Type B pancreatic cell (in vitro differentiated cells): ENCODE results near the gene LCN6. TPM values are rescaled to one million over a fixed set of nuclear protein-coding genes. Genes with fewer than 3 reads are reported as not detected.
"Not testable (repeated sequence)": the region's sequence is repeated elsewhere in the genome, so short reads cannot be mapped to it uniquely, and the experiment has no call there.

Source experiments
- DNase-seq: peaks from one replicate; pipeline ENCODE4 v3.0.0; 2021; ENCODE audit warnings: mixed read lengths; ENCODE audit not compliant: unreplicated experiment; ENCODE audit errors: extremely low spot score
- H3K27ac Mint-ChIP-seq: 2 replicates; pipeline ENCODE4 v1.8.0; 2021; ENCODE audit warnings: mild to moderate bottlenecking, mixed read lengths
- H3K27me3 Mint-ChIP-seq: 2 replicates; pipeline ENCODE4 v1.8.0; 2021; ENCODE audit warnings: mixed read lengths
- H3K36me3 Mint-ChIP-seq: 2 replicates; pipeline ENCODE4 v1.8.0; 2021; ENCODE audit warnings: mixed read lengths
- H3K4me1 Mint-ChIP-seq: one replicate; pipeline ENCODE4 v1.8.0; 2021; ENCODE audit warnings: mixed read lengths; ENCODE audit not compliant: unreplicated experiment
- H3K4me3 Mint-ChIP-seq: 2 replicates; pipeline ENCODE4 v1.8.0; 2021; ENCODE audit warnings: mild to moderate bottlenecking, mixed read lengths
- H3K9me3 Mint-ChIP-seq: 2 replicates; pipeline ENCODE4 v1.8.0; 2021; ENCODE audit warnings: mixed read lengths
- long read RNA-seq: library from polyadenylated mRNA; unstranded; transcript quantifications from one replicate; pipeline ENCODE4 v2.0.0, GENCODE V29; 2020
- total RNA-seq: library from RNA; stranded (reverse); gene quantifications from 2 replicates; pipeline ENCODE4 v1.2.1, GENCODE V29; 2021; ENCODE audit warnings: low replicate concordance
- TF ChIP-seq, protein P1 (sequence below): fragments of 200-600 bp; sonication (generic); conservative IDR thresholded peaks from 2 replicates; pipeline ENCODE4 v1.5.0; 2021; ENCODE audit warnings: antibody characterized with exemption, mild to moderate bottlenecking

Gene LCN6, protein sequence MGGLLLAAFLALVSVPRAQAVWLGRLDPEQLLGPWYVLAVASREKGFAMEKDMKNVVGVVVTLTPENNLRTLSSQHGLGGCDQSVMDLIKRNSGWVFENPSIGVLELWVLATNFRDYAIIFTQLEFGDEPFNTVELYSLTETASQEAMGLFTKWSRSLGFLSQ
- not detected in 2 replicates for total RNA-seq
- long read RNA-seq = 0 reads

DNA sequence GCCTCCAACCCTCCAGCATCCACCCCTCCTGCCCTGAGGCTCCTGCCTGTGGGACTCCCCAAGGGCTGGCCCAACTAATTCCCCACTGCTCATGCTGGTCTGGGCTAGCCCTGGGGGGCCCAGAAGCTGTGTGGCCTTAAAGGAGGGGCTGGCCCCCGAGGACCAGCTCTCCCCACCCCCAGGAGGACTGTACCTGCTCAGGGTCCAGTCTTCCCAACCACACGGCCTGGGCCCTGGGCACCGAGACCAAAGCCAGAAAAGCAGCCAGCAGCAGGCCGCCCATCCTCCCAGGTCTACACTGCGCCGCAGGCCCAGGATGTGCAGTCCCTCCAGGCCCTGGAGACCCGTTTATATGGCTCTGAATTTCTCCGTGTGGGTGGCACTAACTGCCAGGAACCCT, at the start of gene LCN6:
Gene LCN6, minus strand, starts transcription at position 325 of the 400 bp plus-strand sequence. Its CDS starts 42 bp downstream, at position 283.
- Mint-ChIP-seq H3K27me3 (peaks cover 12% of the 10 kb centered on the region), H3K4me1 (no peaks in the 10 kb centered on the region), H3K9me3 (peaks cover 8% of the 10 kb centered on the region), H3K27ac (no peak within 1 kb of the TSS), H3K36me3 (no peaks in the 10 kb centered on the region), H3K4me3 (no peak within 1 kb of the TSS)
- TF ChIP-seq, protein P1, sequence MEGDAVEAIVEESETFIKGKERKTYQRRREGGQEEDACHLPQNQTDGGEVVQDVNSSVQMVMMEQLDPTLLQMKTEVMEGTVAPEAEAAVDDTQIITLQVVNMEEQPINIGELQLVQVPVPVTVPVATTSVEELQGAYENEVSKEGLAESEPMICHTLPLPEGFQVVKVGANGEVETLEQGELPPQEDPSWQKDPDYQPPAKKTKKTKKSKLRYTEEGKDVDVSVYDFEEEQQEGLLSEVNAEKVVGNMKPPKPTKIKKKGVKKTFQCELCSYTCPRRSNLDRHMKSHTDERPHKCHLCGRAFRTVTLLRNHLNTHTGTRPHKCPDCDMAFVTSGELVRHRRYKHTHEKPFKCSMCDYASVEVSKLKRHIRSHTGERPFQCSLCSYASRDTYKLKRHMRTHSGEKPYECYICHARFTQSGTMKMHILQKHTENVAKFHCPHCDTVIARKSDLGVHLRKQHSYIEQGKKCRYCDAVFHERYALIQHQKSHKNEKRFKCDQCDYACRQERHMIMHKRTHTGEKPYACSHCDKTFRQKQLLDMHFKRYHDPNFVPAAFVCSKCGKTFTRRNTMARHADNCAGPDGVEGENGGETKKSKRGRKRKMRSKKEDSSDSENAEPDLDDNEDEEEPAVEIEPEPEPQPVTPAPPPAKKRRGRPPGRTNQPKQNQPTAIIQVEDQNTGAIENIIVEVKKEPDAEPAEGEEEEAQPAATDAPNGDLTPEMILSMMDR = no peak
- DNase-seq = no peak

DNA sequence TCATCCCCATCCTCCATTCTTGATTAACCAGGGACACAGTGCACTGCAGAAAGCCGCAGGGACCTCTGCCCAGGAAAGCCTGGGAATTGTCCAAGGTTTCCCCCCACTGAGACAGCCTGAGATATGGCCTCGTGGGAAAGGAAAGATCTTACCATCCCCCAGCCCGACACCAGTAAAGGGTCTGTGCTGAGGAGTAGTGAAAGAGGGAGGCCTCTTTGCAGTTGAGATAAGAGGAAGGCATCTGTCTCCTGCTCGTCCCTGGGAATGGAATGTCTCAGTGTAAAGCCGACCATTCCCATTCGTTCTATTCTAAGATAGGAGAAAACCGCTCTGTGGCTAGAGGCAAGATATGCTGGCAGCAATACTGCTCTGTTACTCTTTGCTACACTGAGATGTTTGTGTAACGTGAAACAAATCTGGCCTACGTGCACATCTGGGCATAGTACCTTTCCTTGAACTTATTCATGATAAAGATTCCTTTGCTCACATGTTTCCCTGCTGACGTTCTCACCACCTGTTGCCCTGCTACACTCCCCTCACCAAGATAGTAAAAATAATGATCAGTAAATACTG, 48.5 kb upstream of the LCN6 start:
- not testable (repeated sequence) for H3K36me3 Mint-ChIP-seq, DNase-seq, H3K9me3 Mint-ChIP-seq
- Mint-ChIP-seq H3K27me3 (peaks cover 11% of the 10 kb centered on the region), H3K4me1 (peaks cover 24% of the 10 kb centered on the region), H3K27ac (peak overlapping the region; percentile 84), H3K4me3 (peak overlapping the region; percentile 81)

DNA sequence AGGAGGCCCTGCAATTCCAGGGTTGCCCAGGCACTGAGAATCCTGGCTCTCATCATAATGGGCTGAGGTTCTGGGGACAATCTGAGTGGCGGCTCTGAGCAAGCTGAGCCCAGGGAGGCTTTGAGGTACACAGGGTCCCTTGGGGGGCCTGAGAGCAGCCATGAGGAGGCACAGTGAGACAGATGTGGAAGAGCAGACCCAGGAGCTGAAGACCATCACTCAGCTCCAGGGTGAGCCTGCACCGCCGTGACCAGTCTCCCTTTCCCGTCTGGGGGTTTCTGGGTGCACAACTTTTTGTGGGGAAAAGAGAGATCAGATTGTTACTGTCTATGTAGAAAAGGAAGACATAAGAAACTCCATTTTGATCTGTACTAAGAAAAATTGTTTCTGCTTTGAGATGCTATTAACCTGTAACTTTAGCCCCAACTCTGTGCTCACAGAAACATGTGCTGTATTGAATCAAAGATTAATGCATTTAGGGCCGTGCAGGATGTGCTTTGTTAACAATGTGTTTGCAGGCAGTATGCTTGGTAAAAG, 48.0 kb upstream of the LCN6 start, which contains the start of gene CCDC183:
Gene CCDC183, plus strand, starts transcription at position 101 of the 537 bp plus-strand sequence. Its CDS starts 60 bp downstream, at position 161.
- H3K27ac Mint-ChIP-seq = peak within 1 kb of the TSS; percentile 84
- no peak for DNase-seq
- no peaks in the 10 kb centered on the region for H3K36me3 Mint-ChIP-seq
- peaks cover 8% of the 10 kb centered on the region for H3K27me3 Mint-ChIP-seq
- peak within 1 kb of the TSS; percentile 81 for H3K4me3 Mint-ChIP-seq
- H3K9me3 Mint-ChIP-seq = no peaks in the 10 kb centered on the region
- TF ChIP-seq, protein P1 = no peak
- peaks cover 24% of the 10 kb centered on the region for H3K4me1 Mint-ChIP-seq

DNA sequence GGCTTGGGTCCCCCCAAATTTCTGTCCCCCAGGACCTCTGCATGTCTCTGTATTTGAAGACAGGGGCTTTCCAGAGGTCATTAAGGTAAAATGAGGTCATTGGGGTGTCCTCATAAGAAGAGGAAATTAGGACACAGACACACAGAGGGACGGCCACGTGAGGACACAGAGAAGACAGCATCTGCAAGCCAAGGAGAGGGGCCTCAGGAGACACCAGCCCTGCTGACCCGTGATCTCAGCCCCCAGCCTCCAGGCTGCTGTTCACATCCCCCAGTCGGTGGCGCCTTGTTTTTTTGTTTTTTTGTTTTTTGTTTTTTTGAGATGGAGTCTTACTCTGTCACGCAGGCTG, 46.6 kb upstream of the LCN6 start:
- H3K4me3 Mint-ChIP-seq = no peak overlapping the region
- no peak for DNase-seq
- no peaks in the 10 kb centered on the region for H3K36me3 Mint-ChIP-seq
- TF ChIP-seq, protein P1 = no peak
- peaks cover 25% of the 10 kb centered on the region for H3K4me1 Mint-ChIP-seq
- H3K27ac Mint-ChIP-seq = no peak overlapping the region
- H3K9me3 Mint-ChIP-seq = no peaks in the 10 kb centered on the region
- peaks cover 2% of the 10 kb centered on the region for H3K27me3 Mint-ChIP-seq

DNA sequence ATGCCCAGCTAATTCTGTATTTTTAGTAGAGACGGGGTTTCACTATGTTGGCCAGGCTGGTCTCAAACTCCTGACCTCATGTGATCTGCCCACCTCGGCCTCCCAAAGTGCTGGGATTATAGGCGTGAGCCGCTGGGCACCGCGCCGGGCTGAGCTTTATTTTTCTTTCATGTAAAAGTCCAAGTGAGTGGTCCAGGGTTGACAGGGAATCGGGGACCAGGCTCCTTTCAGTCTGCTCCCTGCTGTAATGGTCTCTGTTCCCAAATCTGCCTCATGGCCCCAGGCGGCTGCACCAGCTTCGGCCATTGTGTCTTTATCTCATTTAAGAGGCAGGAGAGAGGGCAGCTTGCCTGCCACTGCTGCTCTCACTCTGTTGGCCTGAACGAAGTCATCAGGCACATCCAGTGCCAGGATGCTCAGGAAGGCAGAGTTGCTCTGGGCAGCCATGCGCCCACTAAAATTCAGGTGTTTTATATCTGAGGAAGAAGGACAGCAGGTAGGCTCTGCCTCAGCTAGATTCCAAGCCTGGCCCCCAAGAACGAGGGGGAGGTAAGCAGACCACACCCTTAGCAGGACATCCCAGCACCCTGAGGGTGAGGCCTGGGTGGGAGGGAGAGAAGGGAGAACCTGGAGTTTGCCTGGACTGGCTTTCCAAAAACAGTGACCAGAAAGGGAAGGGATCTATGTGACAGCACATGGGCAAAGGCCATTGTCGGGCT, 46.1 kb upstream of the LCN6 start:
- DNase-seq = no peak

More for the DNA sequence above, 46.1 kb upstream of the LCN6 start:
- Mint-ChIP-seq H3K27ac (no peak overlapping the region), H3K9me3 (no peaks in the 10 kb centered on the region), H3K27me3 (peaks cover 2% of the 10 kb centered on the region), H3K4me1 (peaks cover 28% of the 10 kb centered on the region), H3K4me3 (no peak overlapping the region), H3K36me3 (no peaks in the 10 kb centered on the region)
- TF ChIP-seq, protein P1 = no peak
